GM18526 (cell line): ENCODE results near the gene SPOP.

Experiments used
- POLR2A ChIP-seq: IDR thresholded peaks from 3 replicates; pipeline ENCODE4 v1.6.1; 2011; ENCODE audit not compliant: insufficient read length; ENCODE audit errors: extremely low read depth

SPOP gene

DNA sequence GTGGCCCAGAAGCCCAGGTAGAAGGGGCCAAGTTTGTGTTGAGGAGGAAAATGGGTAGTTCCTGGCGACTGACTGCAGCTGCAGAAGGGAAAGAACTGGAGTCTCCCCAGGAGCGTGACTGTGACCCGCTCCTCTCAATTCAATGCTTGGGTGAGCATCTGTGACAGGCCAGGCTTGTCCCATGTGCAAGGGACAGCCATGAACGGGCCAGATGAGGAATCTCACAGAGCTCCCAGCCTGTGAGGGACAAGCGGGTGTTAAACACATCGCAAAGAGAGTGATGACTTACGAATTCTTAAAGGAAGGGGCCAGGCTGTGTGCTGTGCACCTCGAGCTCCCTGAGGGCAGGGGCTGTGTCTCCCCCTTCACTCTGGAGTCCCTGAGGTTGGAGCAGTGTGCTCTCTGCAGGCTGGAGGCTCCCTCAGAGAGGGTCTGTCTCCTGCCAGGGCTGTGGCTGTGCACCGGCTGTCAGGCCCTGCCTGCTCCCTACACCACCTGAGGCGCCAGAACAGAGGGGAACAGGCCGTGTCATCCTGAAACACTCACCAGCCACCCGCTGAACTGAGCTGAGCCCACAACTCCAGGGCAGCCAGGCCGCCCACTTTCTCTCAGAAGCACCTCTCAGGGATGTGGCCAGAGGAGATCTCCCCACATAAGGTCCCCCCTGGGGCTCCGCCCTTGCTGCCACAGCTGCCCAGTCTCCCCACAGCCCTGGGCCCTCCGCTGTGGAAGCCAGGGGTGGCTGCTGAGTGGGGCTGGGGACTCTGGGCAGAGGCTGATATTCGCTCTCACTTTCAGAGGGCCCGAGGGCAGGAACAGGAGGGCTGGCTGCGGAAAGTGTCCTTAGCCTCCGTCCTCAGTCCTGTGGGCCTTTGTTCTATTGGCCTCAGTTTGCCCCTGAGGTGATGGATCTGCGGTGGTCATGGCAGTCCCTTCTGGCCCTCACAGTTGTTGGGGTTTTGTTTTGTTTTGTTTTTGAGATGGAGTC is 127.9 kb downstream of the SPOP start:
- TF ChIP-seq POLR2A = no peak

DNA sequence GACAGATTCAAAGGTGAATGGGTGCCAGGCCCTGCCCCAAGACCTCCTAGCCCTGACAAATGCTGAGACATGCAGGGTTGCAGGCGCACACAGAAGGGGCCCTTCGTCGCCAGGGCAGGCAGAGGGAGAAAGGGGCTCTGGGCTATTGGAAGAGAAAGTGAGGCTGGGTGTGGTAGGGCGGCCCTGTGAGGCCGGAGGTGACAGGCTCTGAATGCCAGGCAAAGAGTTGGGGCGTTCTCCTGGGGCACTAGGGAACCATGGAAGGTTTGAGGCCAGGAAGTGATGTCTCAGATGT is 128.6 kb downstream of the SPOP start:
- TF ChIP-seq POLR2A = no peak
